CD4-positive, alpha-beta T cell treated with Interleukin-4 for 4 hours (primary cell): ENCODE data around the gene CCN5.
"Not testable (repeated sequence)": the region's sequence is repeated elsewhere in the genome, so short reads cannot be mapped to it uniquely, and the experiment has no call there.

ENCODE experiments used
- DNase-seq: peaks from one replicate; pipeline ENCODE4 v3.0.0-alpha.2; 2020

CCN5 gene

GRCh38 chr20:44761423-44761822 lies 46.3 kb downstream of the CCN5 start:
- DNase-seq: no peak

- DNase-seq: no peak
Measured at GRCh38 chr20:44762466-44763140, 47.4 kb downstream of the CCN5 start.

GRCh38 chr20:44763798-44764197 lies 48.6 kb downstream of the CCN5 start:
- not testable (repeated sequence) for DNase-seq

- no peak for DNase-seq
Measured at GRCh38 chr20:44765091-44765490, 49.9 kb downstream of the CCN5 start.

- DNase-seq: no peak
Measured at GRCh38 chr20:44765701-44766347, 50.7 kb downstream of the CCN5 start.

- no peak for DNase-seq
Measured at GRCh38 chr20:44768256-44768655, 53.1 kb downstream of the CCN5 start.

- DNase-seq: no peak
Measured at GRCh38 chr20:44768854-44769480, 53.8 kb downstream of the CCN5 start.

GRCh38 chr20:44769481-44769863 lies 54.3 kb downstream of the CCN5 start:
- DNase-seq: no peak

GRCh38 chr20:44770484-44771171 lies 55.5 kb downstream of the CCN5 start:
- no peak for DNase-seq

- no peak for DNase-seq
Measured at GRCh38 chr20:44771172-44771535, 56.0 kb downstream of the CCN5 start.

- DNase-seq: no peak
Measured at GRCh38 chr20:44772636-44773035, 57.5 kb downstream of the CCN5 start.

GRCh38 chr20:44773070-44773829 lies 58.1 kb downstream of the CCN5 start:
- no peak for DNase-seq

GRCh38 chr20:44776980-44777379 lies 61.8 kb downstream of the CCN5 start:
- DNase-seq: no peak
